HL-60 (cell line): ENCODE measurements around the gene PPM1H.

Experiments
- GABPA ChIP-seq: IDR thresholded peaks from 2 replicates; pipeline ENCODE4 v1.6.1; 2012; ENCODE audit warnings: low read depth
- SPI1 ChIP-seq: IDR thresholded peaks from 2 replicates; pipeline ENCODE4 v1.6.1; 2012; ENCODE audit warnings: low read depth, mild to moderate bottlenecking, borderline replicate concordance
- TF ChIP-seq, protein P1 (sequence below): IDR thresholded peaks from one replicate; pipeline ENCODE4 v1.5.1; 2011; ENCODE audit warnings: low read length, control low read depth, inconsistent platforms; ENCODE audit not compliant: insufficient read depth

DNA sequence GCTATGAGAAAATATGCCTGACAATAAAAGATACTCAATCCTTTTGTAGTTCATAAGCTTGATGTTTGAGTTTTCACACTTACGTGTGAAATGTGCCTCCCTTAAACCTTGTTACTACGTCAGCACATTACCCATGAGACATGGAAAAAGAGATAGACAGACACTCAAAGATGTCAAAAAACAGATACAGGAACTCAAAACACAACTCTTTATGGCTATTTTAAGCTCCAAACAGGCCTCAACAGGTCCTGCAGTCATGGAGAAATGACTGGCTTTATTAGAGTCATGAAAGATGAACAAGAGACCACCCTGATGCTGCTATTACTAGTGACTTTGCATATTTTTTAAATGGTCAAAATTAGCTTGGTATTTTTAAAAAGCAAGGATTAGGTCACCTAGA is 283.8 kb downstream of the PPM1H start:
- TF ChIP-seq, protein P1, sequence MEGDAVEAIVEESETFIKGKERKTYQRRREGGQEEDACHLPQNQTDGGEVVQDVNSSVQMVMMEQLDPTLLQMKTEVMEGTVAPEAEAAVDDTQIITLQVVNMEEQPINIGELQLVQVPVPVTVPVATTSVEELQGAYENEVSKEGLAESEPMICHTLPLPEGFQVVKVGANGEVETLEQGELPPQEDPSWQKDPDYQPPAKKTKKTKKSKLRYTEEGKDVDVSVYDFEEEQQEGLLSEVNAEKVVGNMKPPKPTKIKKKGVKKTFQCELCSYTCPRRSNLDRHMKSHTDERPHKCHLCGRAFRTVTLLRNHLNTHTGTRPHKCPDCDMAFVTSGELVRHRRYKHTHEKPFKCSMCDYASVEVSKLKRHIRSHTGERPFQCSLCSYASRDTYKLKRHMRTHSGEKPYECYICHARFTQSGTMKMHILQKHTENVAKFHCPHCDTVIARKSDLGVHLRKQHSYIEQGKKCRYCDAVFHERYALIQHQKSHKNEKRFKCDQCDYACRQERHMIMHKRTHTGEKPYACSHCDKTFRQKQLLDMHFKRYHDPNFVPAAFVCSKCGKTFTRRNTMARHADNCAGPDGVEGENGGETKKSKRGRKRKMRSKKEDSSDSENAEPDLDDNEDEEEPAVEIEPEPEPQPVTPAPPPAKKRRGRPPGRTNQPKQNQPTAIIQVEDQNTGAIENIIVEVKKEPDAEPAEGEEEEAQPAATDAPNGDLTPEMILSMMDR = no peak
- TF ChIP-seq GABPA (no peak), SPI1 (no peak)
